Suprapubic skin (tissue), 4 donors: Measurements from ENCODE around the gene SCAMP4.

Experiments
- POLR2A ChIP-seq, 2 donors: fragments of 450-650 bp; IDR thresholded peaks; one replicate each; pipeline ENCODE4 v1.6.1; 2017; ENCODE audit warnings: antibody characterized with exemption in 2 of 2, mild to moderate bottlenecking in 2 of 2, moderate library complexity in 2 of 2
- POLR2AphosphoS5 ChIP-seq, 3 donors: sonication (generic); formaldehyde crosslinking; IDR thresholded peaks; one replicate each; pipeline ENCODE4 v1.6.1; 2017; ENCODE audit warnings: antibody characterized with exemption in 3 of 3
- TF ChIP-seq, protein P1 (sequence below), 2 donors: fragments of 200-600 bp in 1 of 2; fragments of 450-650 bp in 1 of 2; sonication (generic) in 1 of 2; IDR thresholded peaks; one replicate each; pipeline ENCODE4 v1.5.1; 2016 to 2019; ENCODE audit warnings: antibody characterized with exemption in 2 of 2, mild to moderate bottlenecking in 1 of 2, moderate library complexity in 1 of 2

DNA sequence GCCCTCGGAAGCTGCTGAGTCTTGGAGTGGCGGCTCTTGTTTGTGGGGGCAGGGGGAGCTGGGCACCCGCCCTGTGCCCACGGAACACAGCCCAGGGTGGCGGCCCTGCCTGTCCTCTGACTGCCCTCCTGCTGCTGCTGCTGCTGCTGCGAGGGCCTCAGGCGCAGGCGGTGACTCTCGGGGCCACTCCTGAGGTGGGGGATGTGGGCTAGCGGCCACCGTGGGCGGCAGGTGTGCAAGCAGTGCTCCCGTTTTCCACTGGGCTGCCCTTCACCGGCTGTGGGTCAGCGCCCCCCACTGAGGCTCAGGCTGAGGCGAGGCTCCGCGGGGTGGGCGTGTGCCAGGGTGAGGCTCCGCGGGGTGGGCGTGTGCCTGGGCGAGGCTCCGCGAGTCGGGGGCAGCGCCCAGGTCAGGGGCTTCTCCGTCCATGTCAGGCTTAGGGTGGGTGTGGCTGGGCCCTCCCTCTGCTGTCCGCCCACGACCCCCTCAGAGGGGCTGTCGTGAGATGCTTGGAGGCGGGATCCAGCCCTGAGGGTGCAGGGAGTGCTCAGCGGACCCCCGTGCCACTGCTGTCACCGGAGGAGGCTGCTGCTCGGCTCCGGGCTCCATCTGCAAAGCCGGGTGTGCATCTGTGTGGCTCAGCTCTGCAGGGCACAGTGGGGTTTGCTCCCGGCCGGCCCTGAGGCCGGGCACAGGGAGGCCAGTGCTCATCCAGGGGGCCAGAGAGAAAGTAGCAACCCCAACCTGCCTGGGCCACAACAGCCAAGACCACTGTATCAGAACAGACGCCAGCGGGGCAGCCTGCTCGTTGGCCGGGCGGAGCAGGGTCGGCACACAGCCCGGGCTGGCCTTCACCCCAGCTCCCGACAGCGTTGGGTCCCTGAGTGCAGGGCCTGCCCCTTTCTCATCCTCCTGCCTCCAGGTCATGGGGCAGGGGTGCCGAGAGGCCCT, 50.2 kb downstream of the SCAMP4 start:
- TF ChIP-seq, protein P1, sequence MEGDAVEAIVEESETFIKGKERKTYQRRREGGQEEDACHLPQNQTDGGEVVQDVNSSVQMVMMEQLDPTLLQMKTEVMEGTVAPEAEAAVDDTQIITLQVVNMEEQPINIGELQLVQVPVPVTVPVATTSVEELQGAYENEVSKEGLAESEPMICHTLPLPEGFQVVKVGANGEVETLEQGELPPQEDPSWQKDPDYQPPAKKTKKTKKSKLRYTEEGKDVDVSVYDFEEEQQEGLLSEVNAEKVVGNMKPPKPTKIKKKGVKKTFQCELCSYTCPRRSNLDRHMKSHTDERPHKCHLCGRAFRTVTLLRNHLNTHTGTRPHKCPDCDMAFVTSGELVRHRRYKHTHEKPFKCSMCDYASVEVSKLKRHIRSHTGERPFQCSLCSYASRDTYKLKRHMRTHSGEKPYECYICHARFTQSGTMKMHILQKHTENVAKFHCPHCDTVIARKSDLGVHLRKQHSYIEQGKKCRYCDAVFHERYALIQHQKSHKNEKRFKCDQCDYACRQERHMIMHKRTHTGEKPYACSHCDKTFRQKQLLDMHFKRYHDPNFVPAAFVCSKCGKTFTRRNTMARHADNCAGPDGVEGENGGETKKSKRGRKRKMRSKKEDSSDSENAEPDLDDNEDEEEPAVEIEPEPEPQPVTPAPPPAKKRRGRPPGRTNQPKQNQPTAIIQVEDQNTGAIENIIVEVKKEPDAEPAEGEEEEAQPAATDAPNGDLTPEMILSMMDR (IDR thresholded peaks at IDR 0.05): no peak
- TF ChIP-seq POLR2A (IDR thresholded peaks at IDR 0.05) (no peak), POLR2AphosphoS5 (IDR thresholded peaks at IDR 0.05) (no peak)
